H1 (cell line): ENCODE results near the gene GRID1. TPM values are rescaled to one million over a fixed set of nuclear protein-coding genes. Genes with fewer than 3 reads are reported as not detected.

Source experiments
- CTCF ChIA-PET: fragments of 300-600 bp; sonication (Branson Sonifier 250); formaldehyde crosslinking; loops from one replicate; lab custom pipeline; 2021; ENCODE audit not compliant: partially characterized antibody; lab: Charles Lee
- POLR2A ChIA-PET: fragments of 300-600 bp; sonication (Branson Sonifier 250); formaldehyde crosslinking; loops from one replicate; lab custom pipeline; 2021; ENCODE audit warnings: inconsistent platforms; ENCODE audit not compliant: partially characterized antibody; lab: Charles Lee
- DNase-seq, 2 experiments: peaks; one replicate each; pipeline versions ENCODE4 v3.0.0 to v3.0.0-alpha.2; 2010 to 2022; ENCODE audit warnings: low spot score in 2 of 2, low read depth in 1 of 2, mixed read lengths in 1 of 2
- FAIRE-seq: peaks from 2 replicates; lab custom pipeline; 2011; peaks lifted over from hg19 to GRCh38; lab: Jason Lieb, UNC
- H2AFZ ChIP-seq: 2 replicates; pipeline ENCODE4 v1.8.1; 2012; ENCODE audit warnings: low read length, inconsistent platforms
- H2AK5ac ChIP-seq: 2 replicates; pipeline ENCODE4 v1.6.1; 2013; ENCODE audit warnings: low read depth, low read length
- H2BK120ac ChIP-seq: replicated peaks from 2 replicates; pipeline ENCODE3; 2013; ENCODE audit warnings: low read depth, low read length, inconsistent platforms
- H2BK12ac ChIP-seq: 2 replicates; pipeline ENCODE4 v1.6.1; 2013; ENCODE audit warnings: low read depth, low read length
- H2BK15ac ChIP-seq: 2 replicates; pipeline ENCODE4 v1.6.1; 2013; ENCODE audit warnings: low read length
- H2BK20ac ChIP-seq: 2 replicates; pipeline ENCODE4 v1.6.1; 2013; ENCODE audit warnings: low read length
- H2BK5ac ChIP-seq: 2 replicates; pipeline ENCODE4 v1.6.1; 2013; ENCODE audit warnings: low read depth, low read length
- H3K14ac ChIP-seq: 2 replicates; pipeline ENCODE4 v1.6.1; 2013; ENCODE audit warnings: inconsistent platforms; ENCODE audit not compliant: insufficient read length
- H3K18ac ChIP-seq: 2 replicates; pipeline ENCODE4 v1.6.1; 2013; ENCODE audit warnings: low read length; ENCODE audit errors: extremely low read depth
- H3K23ac ChIP-seq: 2 replicates; pipeline ENCODE4 v1.6.1; 2013; ENCODE audit warnings: inconsistent platforms; ENCODE audit not compliant: insufficient read length
- H3K23me2 ChIP-seq: 2 replicates; pipeline ENCODE4 v1.6.1; 2013; ENCODE audit warnings: low read depth, low read length
- H3K27ac ChIP-seq: 2 replicates; pipeline ENCODE4 v1.6.1; 2011; ENCODE audit warnings: low read depth, low read length, inconsistent platforms
- H3K27me3 ChIP-seq, 4 experiments: replicated peaks in 1 of 4; 1 replicate in 1 of 4; 2 replicates in 3 of 4; pipeline versions ENCODE4 v1.6.1 to v1.8.1; 2011 to 2013; ENCODE audit warnings: low read length in 3 of 4, mild to moderate bottlenecking in 3 of 4, inconsistent platforms in 2 of 4, mixed read lengths in 2 of 4, moderate library complexity in 1 of 4; ENCODE audit not compliant: control insufficient read depth in 3 of 4, insufficient read depth in 3 of 4; ENCODE audit errors: extremely low read depth in 1 of 4
- H3K36me3 ChIP-seq, 4 experiments: 2 replicates each; pipeline versions ENCODE4 v1.6.1 to v1.8.1; 2011 to 2013; ENCODE audit warnings: mild to moderate bottlenecking in 4 of 4, low read length in 3 of 4, moderate library complexity in 2 of 4, control low read depth in 1 of 4, inconsistent platforms in 1 of 4; ENCODE audit not compliant: insufficient read depth in 4 of 4, control insufficient read depth in 2 of 4
- H3K4ac ChIP-seq: replicated peaks from 2 replicates; pipeline ENCODE3; 2013; ENCODE audit warnings: low read length, low read depth, mixed read lengths, inconsistent platforms; ENCODE audit not compliant: insufficient read length
- H3K4me1 ChIP-seq, 4 experiments: replicated peaks in 1 of 4; 1 replicate in 1 of 4; 2 replicates in 3 of 4; pipeline versions ENCODE4 v1.6.1 to v1.8.1; 2011 to 2013; ENCODE audit warnings: low read length in 3 of 4, inconsistent platforms in 2 of 4, mixed read lengths in 1 of 4; ENCODE audit not compliant: insufficient read depth in 4 of 4, control insufficient read depth in 3 of 4
- H3K4me2 ChIP-seq, 2 experiments: 2 replicates each; pipeline versions ENCODE4 v1.6.1 to v1.8.1; 2011 to 2013; ENCODE audit warnings: low read depth in 2 of 2, low read length in 2 of 2, control low read depth in 1 of 2, inconsistent platforms in 1 of 2, mild to moderate bottlenecking in 1 of 2; ENCODE audit not compliant: insufficient read depth in 1 of 2
- H3K4me3 ChIP-seq, 4 experiments: fragments of 200-600, 300-600 bp in 1 of 4; sonication (generic), shearing (Covaris generic), sonication (Bioruptor Twin) in 1 of 4; 2 replicates each; pipeline versions ENCODE4 v1.5.1 to v1.8.1; 2011 to 2016; ENCODE audit warnings: low read length in 4 of 4, low read depth in 3 of 4, control low read depth in 2 of 4, inconsistent platforms in 2 of 4, mild to moderate bottlenecking in 2 of 4, mixed read lengths in 1 of 4, moderate library complexity in 1 of 4; ENCODE audit not compliant: insufficient read depth in 2 of 4; ENCODE audit errors: extremely low read depth in 1 of 4
- H3K56ac ChIP-seq: replicated peaks from 2 replicates; pipeline ENCODE3; 2013; ENCODE audit warnings: low read depth, mild to moderate bottlenecking, mixed read lengths, low read length, inconsistent platforms; ENCODE audit not compliant: insufficient read length
- H3K79me1 ChIP-seq: 2 replicates; pipeline ENCODE4 v1.6.1; 2013; ENCODE audit warnings: low read depth, low read length, control low read depth
- H3K79me2 ChIP-seq, 2 experiments: 2 replicates each; pipeline versions ENCODE4 v1.6.1 to v1.8.1; 2012 to 2013; ENCODE audit warnings: low read length in 2 of 2, mild to moderate bottlenecking in 2 of 2, inconsistent platforms in 1 of 2; ENCODE audit not compliant: insufficient read depth in 2 of 2, control insufficient read depth in 1 of 2
- H3K9ac ChIP-seq, 4 experiments: replicated peaks in 1 of 4; 1 replicate in 1 of 4; 2 replicates in 3 of 4; pipeline versions ENCODE4 v1.6.1 to v1.8.1; 2011 to 2013; ENCODE audit warnings: low read depth in 3 of 4, low read length in 3 of 4, control low read depth in 2 of 4, mild to moderate bottlenecking in 2 of 4, moderate library complexity in 2 of 4, inconsistent platforms in 1 of 4; ENCODE audit errors: extremely low read depth in 1 of 4
- H3K9me3 ChIP-seq, 2 experiments: 2 replicates each; pipeline versions ENCODE4 v1.6.1 to v1.8.1; 2012 to 2013; ENCODE audit warnings: mild to moderate bottlenecking in 2 of 2, moderate library complexity in 2 of 2, control low read depth in 1 of 2, inconsistent platforms in 1 of 2, low read depth in 1 of 2, low read length in 1 of 2, mixed read lengths in 1 of 2; ENCODE audit not compliant: insufficient read depth in 2 of 2
- H4K20me1 ChIP-seq, 2 experiments: replicated peaks in 1 of 2; 2 replicates each; pipeline versions ENCODE3 to v1.8.1; 2011 to 2013; ENCODE audit warnings: inconsistent platforms in 2 of 2, low read length in 2 of 2, mild to moderate bottlenecking in 1 of 2; ENCODE audit not compliant: insufficient read depth in 2 of 2, control insufficient read depth in 1 of 2
- H4K5ac ChIP-seq: 2 replicates; pipeline ENCODE4 v1.6.1; 2013; ENCODE audit warnings: low read length, low read depth, mixed read lengths, inconsistent platforms; ENCODE audit not compliant: insufficient read length
- H4K8ac ChIP-seq: 2 replicates; pipeline ENCODE4 v1.8.0; 2013; ENCODE audit warnings: mild to moderate bottlenecking, moderate library complexity, low read length, inconsistent platforms; ENCODE audit not compliant: insufficient read depth; ENCODE audit errors: extremely low read depth
- H4K91ac ChIP-seq: replicated peaks from 2 replicates; pipeline ENCODE3; 2013; ENCODE audit warnings: low read length, mixed read lengths, inconsistent platforms; ENCODE audit not compliant: insufficient read length
- BACH1 ChIP-seq: IDR thresholded peaks from 2 replicates; pipeline ENCODE4 v1.6.1; 2012; ENCODE audit warnings: low read length, improper control_type of control experiment
- BCL11A ChIP-seq, 2 experiments: IDR thresholded peaks; one replicate each; pipeline ENCODE4 v1.6.1; 2011; ENCODE audit warnings: low read depth in 2 of 2, low read length in 2 of 2, mild to moderate bottlenecking in 2 of 2
- CBX8 ChIP-seq: fragments of 300-800, 300-1000 bp; sonication (generic); IDR thresholded peaks from 2 replicates; pipeline ENCODE4 v1.7.1; 2016; ENCODE audit warnings: low read depth, low read length, borderline replicate concordance
- CHD1 ChIP-seq: IDR thresholded peaks from 2 replicates; pipeline ENCODE4 v1.6.1; 2012; ENCODE audit warnings: low read depth, low read length, improper control_type of control experiment
- EP300 ChIP-seq, 2 experiments: IDR thresholded peaks; 1 replicate in 1 of 2; 2 replicates in 1 of 2; pipeline ENCODE4 v1.6.1; 2011 to 2012; ENCODE audit warnings: low read depth in 2 of 2, low read length in 2 of 2, mild to moderate bottlenecking in 2 of 2, borderline replicate concordance in 1 of 2, inconsistent platforms in 1 of 2, moderate library complexity in 1 of 2
- GABPA ChIP-seq: IDR thresholded peaks from 2 replicates; pipeline ENCODE4 v1.6.1; 2011; ENCODE audit warnings: mild to moderate bottlenecking, low read length, moderate library complexity, borderline replicate concordance; ENCODE audit not compliant: insufficient read depth
- JUN ChIP-seq: IDR thresholded peaks from 2 replicates; pipeline ENCODE4 v1.6.1; 2011; ENCODE audit warnings: low read depth, mild to moderate bottlenecking, improper control_type of control experiment, low read length
- JUND ChIP-seq: IDR thresholded peaks from 2 replicates; pipeline ENCODE4 v1.6.1; 2011; ENCODE audit warnings: mild to moderate bottlenecking, improper control_type of control experiment, low read length
- NRF1 ChIP-seq: IDR thresholded peaks from 2 replicates; pipeline ENCODE4 v1.6.1; 2011; ENCODE audit warnings: mild to moderate bottlenecking, low read depth, low read length, improper control_type of control experiment
- PHF8 ChIP-seq: fragments of 200-600 bp; sonication (generic); conservative IDR thresholded peaks from 2 replicates; pipeline ENCODE4 v1.7.1; 2012; ENCODE audit warnings: low read depth, mild to moderate bottlenecking, inconsistent platforms, low read length, moderate library complexity
- RNF2 ChIP-seq: fragments of 200-900, 300-1000 bp; sonication (generic); IDR thresholded peaks from 2 replicates; pipeline ENCODE4 v1.7.1; 2016; ENCODE audit warnings: borderline replicate concordance, low read depth, mild to moderate bottlenecking, antibody characterized with exemption, low read length; ENCODE audit not compliant: poor library complexity, severe bottlenecking; ENCODE audit errors: missing control alignments
- SIX5 ChIP-seq: IDR thresholded peaks from 2 replicates; pipeline ENCODE4 v1.6.1; 2011; ENCODE audit warnings: mild to moderate bottlenecking, low read depth, low read length
- TCF12 ChIP-seq: IDR thresholded peaks from 2 replicates; pipeline ENCODE4 v1.6.1; 2011; ENCODE audit warnings: low read depth, mild to moderate bottlenecking, low read length
- WGBS, 2 experiments: shearing (Covaris generic) in 1 of 2; methylation state at CpG; one replicate each; pipeline versions ENCODE4 v1.1.6 to v1.1.7; 2013 to 2015; ENCODE audit warnings: low lambda C conversion rate in 2 of 2, mixed read lengths in 2 of 2, inconsistent platforms in 1 of 2, low coverage in 1 of 2, missing lambda C conversion rate in 1 of 2; ENCODE audit not compliant: insufficient replicate concordance in 2 of 2, insufficient coverage in 1 of 2, insufficient read length in 1 of 2; ENCODE audit errors: extremely low coverage in 1 of 2, missing lambda C conversion rate in 1 of 2; 5-methylcytosine and 5-hydroxymethylcytosine counted together
- polyA plus RNA-seq, 7 experiments: library from polyadenylated mRNA; depleted of rRNA in 3 of 7; stranded (reverse) in 5 of 7; unstranded in 2 of 7; fragments of >200 nt in 5 of 7; fragments of 200-250 nt in 2 of 7; gene quantifications; 1 replicate in 5 of 7; 2 replicates in 1 of 7; 4 replicates in 1 of 7; pipeline versions ENCODE4 v1.2.1 to v1.2.3, GENCODE V29; 2011 to 2013; ENCODE audit warnings: missing spikeins in 2 of 7, mixed read lengths in 2 of 7
- total RNA-seq: library from RNA; stranded (reverse); fragmentation: NEBNext Ultra II Directional; extraction: Animal tissue kit (Norgen Biotek cat#: 25700); gene quantifications from 2 replicates; pipeline ENCODE4 v1.2.1, GENCODE V29; 2021

Gene GRID1
- total and polyA plus RNA-seq, 2 of the 8 experiments (the other 6 are each of a cell fraction or from before 2014, with no cell fraction given), result 0.22 to 0.30 TPM

DNA sequence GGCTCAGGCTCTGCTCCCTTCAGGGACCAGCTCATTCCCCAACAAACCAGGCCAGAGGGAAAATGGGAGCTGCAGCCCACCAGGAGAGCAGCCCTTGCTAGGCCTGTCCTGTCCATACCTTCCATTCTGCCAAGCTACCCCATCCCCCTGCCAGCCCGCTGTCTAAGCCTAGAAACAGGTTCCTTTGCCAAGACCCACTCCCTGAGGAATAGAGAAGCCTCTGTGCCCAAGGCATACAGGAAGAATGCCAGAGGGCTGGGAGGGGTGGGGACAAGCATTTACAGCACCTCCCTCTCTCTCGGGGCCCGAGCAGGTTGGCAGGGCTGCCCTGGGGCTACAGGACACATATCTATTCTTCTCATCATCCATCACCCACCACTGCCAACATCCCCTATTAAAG, 178.3 kb downstream of the GRID1 start:
- no peak overlapping the region for H3K4me2 ChIP-seq
- H3K79me2 ChIP-seq, result no peaks in the 10 kb centered on the region
- no peaks in the 10 kb centered on the region for H3K79me1 ChIP-seq
- no peak overlapping the region for H3K23ac ChIP-seq
- no peak overlapping the region for H4K8ac ChIP-seq
- 96% methylated on average over 3 of the region's 3 CpGs; no CpG with 5 or more reads in 1 of the 2 experiments for WGBS, 2 experiments
- H2BK15ac ChIP-seq, result no peak overlapping the region
- H3K56ac ChIP-seq, result no peak overlapping the region
- no peak overlapping the region for H2BK120ac ChIP-seq
- H3K4me1 ChIP-seq, result no peaks in the 10 kb centered on the region
- H3K36me3 ChIP-seq, result no peaks in the 10 kb centered on the region
- no peak overlapping the region for H3K18ac ChIP-seq
- FAIRE-seq, result no peak
- no peak overlapping the region for H3K14ac ChIP-seq
- ChIA-PET CTCF (interaction anchor here (0.5 to 2.3 kb wide), 4 partner anchors 10 to 94 kb away, joined by 3 to 10 read pairs (median 4); no protein-coding TSS in a partner anchor), POLR2A (no interaction called here)
- no peak overlapping the region for H3K4ac ChIP-seq
- H4K20me1 ChIP-seq, result no peaks in the 10 kb centered on the region
- H3K9me3 ChIP-seq, result no peaks in the 10 kb centered on the region
- no peak overlapping the region for H2BK12ac ChIP-seq
- no peak overlapping the region for H2AK5ac ChIP-seq
- no peak for DNase-seq
- no peak overlapping the region for H4K91ac ChIP-seq
- no peaks in the 10 kb centered on the region for H3K27me3 ChIP-seq
- H3K9ac ChIP-seq, result no peak overlapping the region
- H2BK20ac ChIP-seq, result no peak overlapping the region
- H2AFZ ChIP-seq, result no peak overlapping the region
- H4K5ac ChIP-seq, result no peak overlapping the region
- TF ChIP-seq BCL11A (IDR thresholded peaks at IDR 0.05; ENCODE audit: low read depth in 2 of 2, low read length in 2 of 2) (no peak), PHF8 (no peak), RNF2 (no peak), TCF12 (no peak), CBX8 (no peak), GABPA (no peak), SIX5 (no peak), CHD1 (no peak), NRF1 (no peak), BACH1 (no peak), EP300 (IDR thresholded peaks at IDR 0.05; ENCODE audit: borderline replicate concordance in 1 of 2, low read depth in 2 of 2, low read length in 2 of 2) (no peak), JUND (no peak), JUN (no peak)
- H3K27ac ChIP-seq, result no peak overlapping the region
- no peak overlapping the region for H2BK5ac ChIP-seq
- peaks cover 3% of the 10 kb centered on the region; the same call in 1 of the 2 replicates for H3K23me2 ChIP-seq
- no peak overlapping the region for H3K4me3 ChIP-seq
